Fibroblast of lung (primary cell): ENCODE results near the gene NEAT1. TPM values are rescaled to one million over a fixed set of nuclear protein-coding genes. Genes with fewer than 3 reads are reported as not detected.
"Not testable (repeated sequence)": the region's sequence is repeated elsewhere in the genome, so short reads cannot be mapped to it uniquely, and the experiment has no call there.

Source experiments
- DNase-seq, 2 donors: peaks; one replicate each; pipeline versions ENCODE4 v3.0.0 to v3.0.0-alpha.2; 2010; ENCODE audit warnings: low read depth in 2 of 2
- H2AFZ ChIP-seq: 2 replicates; pipeline ENCODE4 v1.5.1; 2012; ENCODE audit warnings: low read length, control low read depth, inconsistent platforms
- H3K27ac ChIP-seq: 2 replicates; pipeline ENCODE4 v1.5.1; 2011; ENCODE audit warnings: low read length, control low read depth; ENCODE audit not compliant: insufficient read depth
- H3K27me3 ChIP-seq: 2 replicates; pipeline ENCODE4 v1.5.1; 2011; ENCODE audit warnings: mild to moderate bottlenecking, low read length; ENCODE audit not compliant: control insufficient read depth, insufficient read depth
- H3K36me3 ChIP-seq: 2 replicates; pipeline ENCODE4 v1.5.1; 2011; ENCODE audit warnings: low read length; ENCODE audit not compliant: control insufficient read depth, insufficient read depth
- H3K4me1 ChIP-seq: 2 replicates; pipeline ENCODE4 v1.5.1; 2011; ENCODE audit warnings: low read length; ENCODE audit not compliant: control insufficient read depth, insufficient read depth; ENCODE audit errors: extremely low read depth
- H3K4me2 ChIP-seq: 2 replicates; pipeline ENCODE4 v1.5.1; 2011; ENCODE audit warnings: low read length, control low read depth; ENCODE audit not compliant: insufficient read depth; ENCODE audit errors: extremely low read depth
- H3K4me3 ChIP-seq, 4 experiments: fragments of 200-600 bp in 1 of 4; sonication (generic) in 1 of 4; replicated peaks in 1 of 4; 2 replicates each; pipeline ENCODE4 v1.5.1; 2011 to 2016; ENCODE audit warnings: low read length in 4 of 4, low read depth in 3 of 4, mild to moderate bottlenecking in 3 of 4, control low read depth in 2 of 4, inconsistent platforms in 1 of 4, mixed read lengths in 1 of 4; ENCODE audit not compliant: insufficient read depth in 1 of 4; ENCODE audit errors: control extremely low read depth in 1 of 4
- H3K79me2 ChIP-seq: 2 replicates; pipeline ENCODE4 v1.5.1; 2012; ENCODE audit warnings: mild to moderate bottlenecking, low read length, inconsistent platforms; ENCODE audit not compliant: control insufficient read depth, insufficient read depth
- H3K9ac ChIP-seq: 2 replicates; pipeline ENCODE4 v1.5.1; 2011; ENCODE audit warnings: mild to moderate bottlenecking, low read length, control low read depth; ENCODE audit not compliant: insufficient read depth
- H3K9me3 ChIP-seq: 2 replicates; pipeline ENCODE4 v1.5.1; 2012; ENCODE audit warnings: low read depth, low read length; ENCODE audit not compliant: control insufficient read depth, insufficient read depth
- H4K20me1 ChIP-seq: 2 replicates; pipeline ENCODE4 v1.5.1; 2011; ENCODE audit warnings: low read length; ENCODE audit not compliant: control insufficient read depth, insufficient read depth; ENCODE audit errors: extremely low read depth
- EZH2 ChIP-seq: IDR thresholded peaks from 2 replicates; pipeline ENCODE4 v1.5.1; 2012; ENCODE audit warnings: low read length, control low read depth, mild to moderate bottlenecking; ENCODE audit errors: missing control alignments
- polyA plus RNA-seq, 2 donors: library from polyadenylated mRNA; depleted of rRNA in 1 of 2; stranded (reverse) in 1 of 2; unstranded in 1 of 2; fragments of >200 nt; gene quantifications; 2 replicates each; pipeline ENCODE4 v1.2.1, GENCODE V29; 2011 to 2012; ENCODE audit warnings: missing spikeins in 1 of 2
- total RNA-seq: library from RNA; depleted of rRNA; stranded (reverse); fragments of >200 nt; gene quantifications from 2 replicates; pipeline ENCODE4 v1.2.1, GENCODE V29; 2014
- TF ChIP-seq, protein P1 (sequence below), 2 donors: IDR thresholded peaks in 1 of 2; conservative IDR thresholded peaks in 1 of 2; 1 replicate in 1 of 2; 2 replicates in 1 of 2; pipeline ENCODE4 v1.5.1; 2011 to 2012; ENCODE audit warnings: low read length in 2 of 2, control low read depth in 1 of 2, inconsistent platforms in 1 of 2, low read depth in 1 of 2, mild to moderate bottlenecking in 1 of 2

The NEAT1 gene
- total and polyA plus RNA-seq, 2 donors (not counting 1 experiment from before 2014, with no cell fraction given): 40.9 to 299 TPM

DNA sequence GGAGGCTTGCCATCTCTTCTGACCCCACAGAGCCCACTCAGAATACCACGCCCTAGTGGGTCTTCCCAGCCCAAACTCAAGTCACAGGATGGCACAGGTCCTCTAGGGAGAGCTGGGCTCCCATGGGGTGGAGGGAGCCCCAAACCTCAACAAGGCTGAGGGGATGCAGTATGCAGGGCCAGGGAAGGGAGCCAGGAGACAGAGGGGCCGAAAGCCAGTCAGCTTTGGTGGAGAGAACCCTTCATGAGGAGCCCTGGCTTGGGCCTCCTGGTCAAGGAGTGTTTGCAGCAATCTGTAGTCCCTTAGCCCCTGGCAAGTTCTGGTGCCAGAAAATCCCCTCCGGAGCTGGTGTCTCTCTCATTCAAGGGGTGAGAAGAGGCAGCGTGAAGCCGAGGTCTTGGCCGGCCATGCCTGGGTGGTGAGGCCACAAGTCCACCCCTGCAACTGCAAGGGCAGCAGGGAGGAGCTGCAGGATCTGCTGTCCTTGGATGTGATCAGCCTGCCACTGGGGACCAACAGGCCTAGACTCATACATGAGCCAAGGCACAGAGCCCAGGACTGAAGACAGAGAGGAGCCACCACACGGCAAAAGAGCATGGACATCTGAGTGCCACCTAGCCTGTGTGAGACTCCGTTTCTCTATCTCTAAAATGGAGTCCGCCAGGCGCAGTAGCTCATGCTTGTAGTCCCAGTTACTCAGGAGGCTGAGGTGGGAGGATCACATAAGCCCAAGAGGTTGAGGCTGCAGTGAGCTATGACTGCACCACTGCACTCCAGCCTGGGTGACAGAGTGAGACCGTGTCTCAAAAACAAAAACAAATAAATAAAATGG lies 24.1 kb downstream of the NEAT1 start:
- Histone ChIP-seq H3K36me3 (peaks cover 28% of the 10 kb centered on the region), H3K9me3 (no peaks in the 10 kb centered on the region), H3K27me3 (no peaks in the 10 kb centered on the region), H3K4me2 (no peak overlapping the region), H4K20me1 (peaks cover 4% of the 10 kb centered on the region), H3K4me3 (no peak overlapping the region), H3K27ac (no peak overlapping the region), H3K79me2 (peaks cover 29% of the 10 kb centered on the region), H3K4me1 (peaks cover 13% of the 10 kb centered on the region), H2AFZ (no peak overlapping the region), H3K9ac (no peak overlapping the region)
- TF ChIP-seq EZH2: no peak
- TF ChIP-seq, protein P1, sequence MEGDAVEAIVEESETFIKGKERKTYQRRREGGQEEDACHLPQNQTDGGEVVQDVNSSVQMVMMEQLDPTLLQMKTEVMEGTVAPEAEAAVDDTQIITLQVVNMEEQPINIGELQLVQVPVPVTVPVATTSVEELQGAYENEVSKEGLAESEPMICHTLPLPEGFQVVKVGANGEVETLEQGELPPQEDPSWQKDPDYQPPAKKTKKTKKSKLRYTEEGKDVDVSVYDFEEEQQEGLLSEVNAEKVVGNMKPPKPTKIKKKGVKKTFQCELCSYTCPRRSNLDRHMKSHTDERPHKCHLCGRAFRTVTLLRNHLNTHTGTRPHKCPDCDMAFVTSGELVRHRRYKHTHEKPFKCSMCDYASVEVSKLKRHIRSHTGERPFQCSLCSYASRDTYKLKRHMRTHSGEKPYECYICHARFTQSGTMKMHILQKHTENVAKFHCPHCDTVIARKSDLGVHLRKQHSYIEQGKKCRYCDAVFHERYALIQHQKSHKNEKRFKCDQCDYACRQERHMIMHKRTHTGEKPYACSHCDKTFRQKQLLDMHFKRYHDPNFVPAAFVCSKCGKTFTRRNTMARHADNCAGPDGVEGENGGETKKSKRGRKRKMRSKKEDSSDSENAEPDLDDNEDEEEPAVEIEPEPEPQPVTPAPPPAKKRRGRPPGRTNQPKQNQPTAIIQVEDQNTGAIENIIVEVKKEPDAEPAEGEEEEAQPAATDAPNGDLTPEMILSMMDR (conservative IDR thresholded peaks at IDR 0.05 in 1 of 2, IDR thresholded peaks at IDR 0.05 in 1 of 2; ENCODE audit: low read depth in 1 of 2, low read length in 2 of 2): no peak
- peak; percentile 48 to 54 for DNase-seq

- peaks cover 2% of the 10 kb centered on the region for H4K20me1 ChIP-seq
- H3K27me3 ChIP-seq: no peaks in the 10 kb centered on the region
- DNase-seq: peak in 1 of 2 donors; percentile 44
- H3K27ac ChIP-seq: peak overlapping the region; percentile 39
- no peak overlapping the region for H2AFZ ChIP-seq
- H3K4me2 ChIP-seq: no peak overlapping the region
- no peaks in the 10 kb centered on the region for H3K9me3 ChIP-seq
- no peak overlapping the region for H3K9ac ChIP-seq
- H3K36me3 ChIP-seq: peaks cover 22% of the 10 kb centered on the region
- no peak overlapping the region for H3K4me3 ChIP-seq
- H3K79me2 ChIP-seq: peaks cover 17% of the 10 kb centered on the region
- TF ChIP-seq EZH2: no peak
- TF ChIP-seq, protein P1 (conservative IDR thresholded peaks at IDR 0.05 in 1 of 2, IDR thresholded peaks at IDR 0.05 in 1 of 2; ENCODE audit: low read depth in 1 of 2, low read length in 2 of 2): no peak
- peaks cover 13% of the 10 kb centered on the region for H3K4me1 ChIP-seq
These were observed 25.4 kb downstream of the NEAT1 start for GRCh38 chr11:65448074-65448417.

- Histone ChIP-seq H2AFZ (no peak overlapping the region), H3K4me3 (no peak overlapping the region), H3K27ac (peak overlapping the region; percentile 39), H3K9ac (no peak overlapping the region), H3K79me2 (peaks cover 12% of the 10 kb centered on the region), H3K36me3 (peaks cover 20% of the 10 kb centered on the region), H3K27me3 (no peaks in the 10 kb centered on the region), H3K4me1 (peaks cover 12% of the 10 kb centered on the region), H3K4me2 (no peak overlapping the region), H3K9me3 (no peaks in the 10 kb centered on the region), H4K20me1 (no peaks in the 10 kb centered on the region)
- peak; percentile 58 to 69 for DNase-seq
- TF ChIP-seq, protein P1 (conservative IDR thresholded peaks at IDR 0.05 in 1 of 2, IDR thresholded peaks at IDR 0.05 in 1 of 2; ENCODE audit: low read depth in 1 of 2, low read length in 2 of 2): no peak
- no peak for TF ChIP-seq EZH2
These were observed 26.0 kb downstream of the NEAT1 start for GRCh38 chr11:65448418-65449105.

DNA sequence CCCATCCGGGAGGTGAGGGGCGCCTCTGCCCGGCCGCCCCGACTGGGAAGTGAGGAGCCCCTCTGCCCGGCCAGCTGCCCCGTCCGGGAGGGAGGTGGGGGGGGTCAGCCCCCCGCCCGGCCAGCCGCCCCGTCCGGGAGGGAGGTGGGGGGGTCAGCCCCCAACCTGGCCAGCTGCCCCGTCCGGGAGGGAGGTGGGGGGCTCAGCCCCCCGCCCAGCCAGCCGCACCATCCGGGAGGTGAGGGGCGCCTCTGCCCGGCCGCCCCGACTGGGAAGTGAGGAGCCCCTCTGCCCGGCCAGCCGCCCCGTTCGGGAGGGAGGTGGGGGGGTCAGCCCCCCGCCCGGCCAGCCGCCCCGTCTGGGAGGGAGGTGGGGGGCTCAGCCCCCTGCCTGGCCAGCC lies 28.7 kb downstream of the NEAT1 start:
- Histone ChIP-seq H3K79me2 (peaks cover 14% of the 10 kb centered on the region), H3K4me1 (peaks cover 12% of the 10 kb centered on the region)
- DNase-seq, H3K9me3 ChIP-seq, H3K27ac ChIP-seq, H3K36me3 ChIP-seq, H4K20me1 ChIP-seq, H3K4me2 ChIP-seq, H3K9ac ChIP-seq, H2AFZ ChIP-seq, H3K27me3 ChIP-seq, H3K4me3 ChIP-seq: not testable (repeated sequence)
